Left lung (tissue), 10 donors: ENCODE data around the gene CDSN. TPM values are rescaled to one million over a fixed set of nuclear protein-coding genes. Genes with fewer than 3 reads are reported as not detected.
"Not testable (repeated sequence)": the region's sequence is repeated elsewhere in the genome, so short reads cannot be mapped to it uniquely, and the experiment has no call there.

Experiments
- ATAC-seq: fragments of 200-7000 bp; cut with Tn5 transposase; one replicate; pipeline ENCODE4 v1.9.1; 2020; ENCODE audit warnings: moderate library complexity
- DNase-seq, 4 donors: peaks; one replicate each; pipeline ENCODE4 v3.0.0-alpha.2; 2013 to 2020
- H3K27ac ChIP-seq, 2 donors: fragments of 200-600 bp; sonication (generic) in 1 of 2; one replicate each; pipeline versions ENCODE4 v1.5.0 to v1.8.0; 2020 to 2021
- H3K27me3 ChIP-seq, 2 donors: fragments of 200-600 bp; sonication (generic) in 1 of 2; one replicate each; pipeline versions ENCODE4 v1.5.0 to v1.8.0; 2020 to 2021
- H3K36me3 ChIP-seq, 2 donors: fragments of 200-600 bp; sonication (generic) in 1 of 2; one replicate each; pipeline versions ENCODE4 v1.5.0 to v1.8.0; 2020 to 2021
- H3K4me1 ChIP-seq, 2 donors: fragments of 200-600 bp; one replicate each; pipeline ENCODE4 v1.8.0; 2021
- H3K4me3 ChIP-seq, 2 donors: fragments of 200-600 bp; sonication (generic) in 1 of 2; one replicate each; pipeline versions ENCODE4 v1.5.0 to v1.8.0; 2020 to 2021; ENCODE audit warnings: mild to moderate bottlenecking in 1 of 2
- H3K9me3 ChIP-seq, 2 donors: fragments of 200-600 bp; sonication (generic) in 1 of 2; one replicate each; pipeline versions ENCODE4 v1.5.0 to v1.8.0; 2020 to 2021
- CTCF ChIP-seq, 2 donors: fragments of 200-600 bp; sonication (generic) in 1 of 2; IDR thresholded peaks; one replicate each; pipeline versions ENCODE4 v1.5.0 to v1.8.0; 2021; ENCODE audit warnings: antibody characterized with exemption in 2 of 2
- intact Hi-C, 2 donors: fragments of 100-400 bp; cut with DNase I; formaldehyde crosslinking; loops; one replicate each; pipeline versions ENCODE4 v1.11.2 to v1.14.2; 2022
- polyA plus RNA-seq, 6 donors: library from polyadenylated mRNA; unstranded; fragments of 120-200 nt; gene quantifications; one replicate each; pipeline ENCODE4 v1.2.1, GENCODE V29; 2013; ENCODE audit not compliant: insufficient read length in 6 of 6
- total RNA-seq, 2 donors: library from RNA; stranded (reverse); fragmentation: NEBNext Ultra II Directional; extraction: Animal tissue kit (Norgen Biotek cat#: 25700); gene quantifications; one replicate each; pipeline ENCODE4 v1.2.1, GENCODE V29; 2021
- donor health status: DM: no; HTN: yes; CAD: no.
- donor health status: DM: no; HTN: no; CAD: no.

CDSN gene
- total and polyA plus RNA-seq, 8 donors: 0.13 to 0.61 TPM; not detected in 6

- H3K4me3 ChIP-seq: no peak overlapping the region
- no peak for TF ChIP-seq CTCF (IDR thresholded peaks at IDR 0.05)
- H3K36me3 ChIP-seq: no peaks in the 10 kb centered on the region
- intact Hi-C loops: loop anchor here in 1 of 2 donors (10.0 kb wide), 2 partner anchors 161 to 251 kb away; partner anchors contain the start of gene VARS2
- DNase-seq (no peak), ATAC-seq (no peak)
- H3K4me1 ChIP-seq: peaks cover 4 to 12% of the 10 kb centered on the region in 2 donors
- no peak overlapping the region for H3K27ac ChIP-seq
- no peaks in the 10 kb centered on the region for H3K9me3 ChIP-seq
- H3K27me3 ChIP-seq: no peaks in the 10 kb centered on the region
Measured at GRCh38 chr6:31075528-31075927, 44.7 kb downstream of the CDSN start.

- no peaks in the 10 kb centered on the region for H3K27me3 ChIP-seq
- peaks cover under 1 to 8% of the 10 kb centered on the region in 2 donors for H3K4me1 ChIP-seq
- no peak overlapping the region for H3K27ac ChIP-seq
- DNase-seq: no peak
- H3K4me3 ChIP-seq: no peak overlapping the region
- H3K9me3 ChIP-seq: no peaks in the 10 kb centered on the region
- ATAC-seq: no peak
- intact Hi-C loops: loop anchor here in 1 of 2 donors (10.0 kb wide), 2 partner anchors 160 to 250 kb away; partner anchors contain the start of gene VARS2
- H3K36me3 ChIP-seq: no peaks in the 10 kb centered on the region
- TF ChIP-seq CTCF (IDR thresholded peaks at IDR 0.05): no peak
Measured at GRCh38 chr6:31074401-31074800, 45.8 kb downstream of the CDSN start.

GRCh38 chr6:31070711-31071197 is 49.5 kb downstream of the CDSN start:
- Histone ChIP-seq H3K27me3 (no peaks in the 10 kb centered on the region), H3K36me3 (no peaks in the 10 kb centered on the region), H3K9me3 (no peaks in the 10 kb centered on the region), H3K4me3 (no peak overlapping the region), H3K27ac (no peak overlapping the region), H3K4me1 (peaks cover 0 to 8% of the 10 kb centered on the region in 2 donors)
- peak in 2 of 4 donors; percentile 43 to 75 for DNase-seq
- intact Hi-C loops: loop anchor here in 1 of 2 donors (10.0 kb wide), 2 partner anchors 156 to 246 kb away; partner anchors contain the start of gene VARS2
- TF ChIP-seq CTCF (IDR thresholded peaks at IDR 0.05): peak in 1 of 2 donors; percentile 34
- ATAC-seq: peak; percentile 92

- Histone ChIP-seq H3K4me1 (peaks cover 0 to 8% of the 10 kb centered on the region in 2 donors), H3K27ac (no peak overlapping the region), H3K27me3 (no peaks in the 10 kb centered on the region), H3K36me3 (no peaks in the 10 kb centered on the region), H3K4me3 (no peak overlapping the region), H3K9me3 (no peaks in the 10 kb centered on the region)
- ATAC-seq (peak; percentile 89), DNase-seq (peak; percentile 68 to 84 (median 78))
- intact Hi-C loops: no loop called here
- TF ChIP-seq CTCF (IDR thresholded peaks at IDR 0.05): peak; percentile 92 to 95
Measured at GRCh38 chr6:31068669-31069340, 51.4 kb downstream of the CDSN start.

GRCh38 chr6:31067891-31068668 is 52.2 kb downstream of the CDSN start:
- H3K4me1 ChIP-seq, intact Hi-C loops, H3K27me3 ChIP-seq, H3K27ac ChIP-seq, DNase-seq, ATAC-seq, H3K36me3 ChIP-seq, H3K4me3 ChIP-seq, H3K9me3 ChIP-seq: not testable (repeated sequence)

GRCh38 chr6:31067028-31067427 is 53.2 kb downstream of the CDSN start:
- H3K4me1 ChIP-seq, DNase-seq, ATAC-seq, H3K9me3 ChIP-seq, intact Hi-C loops, H3K4me3 ChIP-seq, H3K27me3 ChIP-seq, H3K27ac ChIP-seq, H3K36me3 ChIP-seq: not testable (repeated sequence)
